HEK293 (cell line): ENCODE data around the gene AIRE.

Experiments
- CTCF ChIA-PET: fragments of 350-600 bp; formaldehyde crosslinking; extraction: SDS; loops from one replicate; lab custom pipeline; 2021; ENCODE audit warnings: antibody characterized with exemption; lab: Yijun Ruan, JAX
- POLR2A ChIA-PET: fragments of 300-600 bp; formaldehyde crosslinking; extraction: SDS; loops from one replicate; lab custom pipeline; 2020; ENCODE audit warnings: antibody characterized with exemption, inconsistent platforms; lab: Yijun Ruan, JAX
- H3K27ac ChIP-seq: fragments of 200-500 bp; sonication (Bioruptor generic); 2 replicates; pipeline ENCODE4 v1.5.1; 2014; ENCODE audit warnings: low read depth, low read length, control low read depth, inconsistent platforms; ENCODE audit errors: extremely low read depth
- H3K36me3 ChIP-seq, 2 experiments: fragments of 200-500 bp in 1 of 2; sonication (Bioruptor generic) in 1 of 2; 1 replicate in 1 of 2; 2 replicates in 1 of 2; pipeline ENCODE4 v1.5.1; 2014 to 2017; ENCODE audit warnings: inconsistent platforms in 2 of 2, low read length in 2 of 2; ENCODE audit not compliant: control insufficient read depth in 2 of 2, insufficient read depth in 1 of 2
- H3K4me1 ChIP-seq: fragments of 200-500 bp; sonication (Bioruptor generic); 2 replicates; pipeline ENCODE4 v1.5.1; 2014; ENCODE audit warnings: mild to moderate bottlenecking, low read length, inconsistent platforms; ENCODE audit not compliant: control insufficient read depth, insufficient read depth
- H3K4me3 ChIP-seq: 2 replicates; pipeline ENCODE4 v1.5.1; 2011; ENCODE audit warnings: low read depth, mild to moderate bottlenecking, control low read depth, low read length, moderate library complexity
- H3K9me3 ChIP-seq: fragments of 200-500 bp; sonication (Bioruptor generic); 2 replicates; pipeline ENCODE4 v1.5.1; 2014; ENCODE audit warnings: low read depth, low read length, inconsistent platforms; ENCODE audit not compliant: control insufficient read depth, insufficient read depth
- GLIS1 ChIP-seq: fragments of 450-650 bp; formaldehyde crosslinking; IDR thresholded peaks from 2 replicates; pipeline ENCODE4 v1.5.1; 2016; ENCODE audit warnings: missing biosample characterization, missing genetic modification characterization
- SCRT2 ChIP-seq: fragments of 450-650 bp; formaldehyde crosslinking; IDR thresholded peaks from 2 replicates; pipeline ENCODE4 v1.5.1; 2016; ENCODE audit warnings: missing biosample characterization, missing genetic modification characterization
- TCF7L2 ChIP-seq: IDR thresholded peaks from 2 replicates; pipeline ENCODE4 v1.6.1; 2011; ENCODE audit warnings: low read depth, mild to moderate bottlenecking, inconsistent platforms, low read length, moderate library complexity, borderline replicate concordance
- TRIM28 ChIP-seq: IDR thresholded peaks from 2 replicates; pipeline ENCODE4 v1.6.1; 2011; ENCODE audit warnings: low read length, control low read depth, borderline replicate concordance
- WT1 ChIP-seq: fragments of 450-650 bp; formaldehyde crosslinking; IDR thresholded peaks from 2 replicates; pipeline ENCODE4 v1.5.1; 2016; ENCODE audit warnings: missing biosample characterization, missing genetic modification characterization
- YY2 ChIP-seq: fragments of 450-650 bp; formaldehyde crosslinking; IDR thresholded peaks from 2 replicates; pipeline ENCODE4 v1.5.1; 2016; ENCODE audit warnings: missing biosample characterization, missing genetic modification characterization
- ZFP69B ChIP-seq: fragments of 450-650 bp; formaldehyde crosslinking; IDR thresholded peaks from 2 replicates; pipeline ENCODE4 v1.5.1; 2016; ENCODE audit warnings: missing biosample characterization, missing genetic modification characterization
- ZNF121 ChIP-seq: fragments of 450-650 bp; formaldehyde crosslinking; IDR thresholded peaks from 2 replicates; pipeline ENCODE4 v1.5.1; 2016; ENCODE audit warnings: missing biosample characterization, missing genetic modification characterization
- ZNF175 ChIP-seq: fragments of 450-650 bp; formaldehyde crosslinking; IDR thresholded peaks from 2 replicates; pipeline ENCODE4 v1.5.1; 2016; ENCODE audit warnings: missing biosample characterization, missing genetic modification characterization
- ZNF202 ChIP-seq: fragments of 450-650 bp; formaldehyde crosslinking; IDR thresholded peaks from 2 replicates; pipeline ENCODE4 v1.5.1; 2016; ENCODE audit warnings: missing biosample characterization, missing genetic modification characterization, borderline replicate concordance
- ZNF211 ChIP-seq: fragments of 450-650 bp; formaldehyde crosslinking; IDR thresholded peaks from 2 replicates; pipeline ENCODE4 v1.5.1; 2016; ENCODE audit warnings: low read depth, missing biosample characterization, missing genetic modification characterization
- ZNF335 ChIP-seq: fragments of 450-650 bp; formaldehyde crosslinking; conservative IDR thresholded peaks from 2 replicates; pipeline ENCODE4 v1.5.1; 2016; ENCODE audit warnings: missing biosample characterization, missing genetic modification characterization
- ZNF341 ChIP-seq: fragments of 450-650 bp; formaldehyde crosslinking; IDR thresholded peaks from 2 replicates; pipeline ENCODE4; 2016; ENCODE audit warnings: low read depth, missing biosample characterization, missing genetic modification characterization
- ZNF391 ChIP-seq: fragments of 450-650 bp; formaldehyde crosslinking; IDR thresholded peaks from 2 replicates; pipeline ENCODE4 v1.5.1; 2016; ENCODE audit warnings: low read depth, missing biosample characterization, missing genetic modification characterization, borderline replicate concordance
- ZNF394 ChIP-seq: fragments of 450-650 bp; formaldehyde crosslinking; IDR thresholded peaks from 2 replicates; pipeline ENCODE4 v1.5.1; 2016; ENCODE audit warnings: missing biosample characterization, missing genetic modification characterization, mild to moderate bottlenecking, moderate library complexity, borderline replicate concordance
- ZNF426 ChIP-seq: fragments of 450-650 bp; formaldehyde crosslinking; IDR thresholded peaks from 2 replicates; pipeline ENCODE4 v1.5.1; 2017; ENCODE audit warnings: missing biosample characterization, missing genetic modification characterization, mild to moderate bottlenecking, inconsistent platforms, moderate library complexity
- ZNF473 ChIP-seq: fragments of 450-650 bp; formaldehyde crosslinking; IDR thresholded peaks from 2 replicates; pipeline ENCODE4 v1.5.1; 2017; ENCODE audit warnings: missing biosample characterization, missing genetic modification characterization
- ZNF510 ChIP-seq: fragments of 450-650 bp; formaldehyde crosslinking; IDR thresholded peaks from 2 replicates; pipeline ENCODE4 v1.5.1; 2018; ENCODE audit warnings: mild to moderate bottlenecking, missing genetic modification characterization, missing biosample characterization; ENCODE audit not compliant: insufficient replicate concordance
- ZNF76 ChIP-seq: fragments of 450-650 bp; formaldehyde crosslinking; IDR thresholded peaks from 2 replicates; pipeline ENCODE4; 2016; ENCODE audit warnings: low read depth, missing biosample characterization, missing genetic modification characterization, borderline replicate concordance
- ZNF785 ChIP-seq: fragments of 450-650 bp; formaldehyde crosslinking; IDR thresholded peaks from 2 replicates; pipeline ENCODE4 v1.5.1; 2016; ENCODE audit warnings: missing biosample characterization, missing genetic modification characterization
- ZNF792 ChIP-seq: fragments of 450-650 bp; formaldehyde crosslinking; IDR thresholded peaks from 2 replicates; pipeline ENCODE4 v1.5.1; 2016; ENCODE audit warnings: missing biosample characterization, missing genetic modification characterization
- TF ChIP-seq, protein P1 (sequence below): fragments of 450-650 bp; formaldehyde crosslinking; IDR thresholded peaks from 2 replicates; pipeline ENCODE4 v1.5.1; 2016; ENCODE audit warnings: missing biosample characterization, missing genetic modification characterization, borderline replicate concordance
- TF ChIP-seq, protein P2 (sequence below): fragments of 450-650 bp; formaldehyde crosslinking; IDR thresholded peaks from 2 replicates; pipeline ENCODE4 v1.5.1; 2017; ENCODE audit warnings: missing biosample characterization, missing genetic modification characterization

AIRE gene

DNA sequence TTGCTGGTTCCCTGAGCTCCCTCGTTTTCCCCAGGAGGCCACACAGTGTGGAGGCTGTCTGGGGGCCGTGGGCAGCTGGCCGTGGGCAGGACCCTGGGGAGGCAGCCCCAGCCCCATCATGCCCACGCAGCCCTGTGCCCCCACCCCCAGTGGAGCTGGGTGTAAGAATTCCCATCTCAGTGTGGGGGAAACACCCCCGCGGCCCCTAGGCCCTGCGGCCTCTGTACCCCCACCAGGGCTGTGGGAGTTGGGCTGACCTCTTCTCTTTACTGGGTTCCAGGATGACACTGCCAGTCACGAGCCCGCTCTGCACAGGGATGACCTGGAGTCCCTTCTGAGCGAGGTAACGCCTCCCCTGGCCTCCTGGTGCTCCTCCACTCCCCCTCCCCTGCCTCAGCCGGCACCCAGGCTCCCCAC, 10.4 kb downstream of the AIRE start (continued):
- TF ChIP-seq, protein P1, sequence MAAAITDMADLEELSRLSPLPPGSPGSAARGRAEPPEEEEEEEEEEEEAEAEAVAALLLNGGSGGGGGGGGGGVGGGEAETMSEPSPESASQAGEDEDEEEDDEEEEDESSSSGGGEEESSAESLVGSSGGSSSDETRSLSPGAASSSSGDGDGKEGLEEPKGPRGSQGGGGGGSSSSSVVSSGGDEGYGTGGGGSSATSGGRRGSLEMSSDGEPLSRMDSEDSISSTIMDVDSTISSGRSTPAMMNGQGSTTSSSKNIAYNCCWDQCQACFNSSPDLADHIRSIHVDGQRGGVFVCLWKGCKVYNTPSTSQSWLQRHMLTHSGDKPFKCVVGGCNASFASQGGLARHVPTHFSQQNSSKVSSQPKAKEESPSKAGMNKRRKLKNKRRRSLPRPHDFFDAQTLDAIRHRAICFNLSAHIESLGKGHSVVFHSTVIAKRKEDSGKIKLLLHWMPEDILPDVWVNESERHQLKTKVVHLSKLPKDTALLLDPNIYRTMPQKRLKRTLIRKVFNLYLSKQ (tag by site-specific recombination), result no peak
- no peak for TF ChIP-seq YY2 (tag by site-specific recombination)
- no peak for TF ChIP-seq ZNF473
- no peak for TF ChIP-seq SCRT2 (tag by site-specific recombination)
- no peak for TF ChIP-seq ZNF426 (tag by site-specific recombination)
- no peak for TF ChIP-seq ZNF391 (tag by site-specific recombination)
- TF ChIP-seq, protein P2, sequence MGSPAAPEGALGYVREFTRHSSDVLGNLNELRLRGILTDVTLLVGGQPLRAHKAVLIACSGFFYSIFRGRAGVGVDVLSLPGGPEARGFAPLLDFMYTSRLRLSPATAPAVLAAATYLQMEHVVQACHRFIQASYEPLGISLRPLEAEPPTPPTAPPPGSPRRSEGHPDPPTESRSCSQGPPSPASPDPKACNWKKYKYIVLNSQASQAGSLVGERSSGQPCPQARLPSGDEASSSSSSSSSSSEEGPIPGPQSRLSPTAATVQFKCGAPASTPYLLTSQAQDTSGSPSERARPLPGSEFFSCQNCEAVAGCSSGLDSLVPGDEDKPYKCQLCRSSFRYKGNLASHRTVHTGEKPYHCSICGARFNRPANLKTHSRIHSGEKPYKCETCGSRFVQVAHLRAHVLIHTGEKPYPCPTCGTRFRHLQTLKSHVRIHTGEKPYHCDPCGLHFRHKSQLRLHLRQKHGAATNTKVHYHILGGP (tag by site-specific recombination), result no peak
- peak; percentile 97 for TF ChIP-seq GLIS1 (tag by site-specific recombination)
- no peak for TF ChIP-seq ZNF341 (tag by site-specific recombination)
- no peak for TF ChIP-seq ZNF211 (tag by site-specific recombination)
- TF ChIP-seq ZNF202 (tag by site-specific recombination), result no peak

DNA sequence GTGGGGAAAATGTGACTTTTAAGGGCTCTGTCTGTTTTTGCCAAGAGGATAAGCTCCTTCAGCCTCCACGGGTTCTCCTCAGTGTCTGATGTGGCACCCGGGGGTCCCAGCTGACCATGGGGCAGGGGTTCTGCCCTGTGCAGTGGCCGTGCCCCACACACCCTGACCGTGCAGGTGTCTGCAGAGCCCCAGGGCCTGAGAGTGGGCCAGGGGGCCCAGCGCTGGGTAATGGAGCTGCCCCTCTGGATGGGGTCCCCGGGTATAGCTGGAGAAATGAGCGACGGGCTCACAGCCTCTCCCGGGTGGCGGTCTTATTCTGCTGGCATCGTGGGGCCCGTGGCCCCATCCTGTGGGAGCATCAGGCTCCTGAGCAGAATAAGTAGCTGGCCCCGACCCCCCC, 11.2 kb downstream of the AIRE start:
- H3K27ac ChIP-seq, result no peak overlapping the region
- H3K4me3 ChIP-seq, result no peak overlapping the region
- no peaks in the 10 kb centered on the region for H3K36me3 ChIP-seq
- H3K4me1 ChIP-seq, result peaks cover 8% of the 10 kb centered on the region; the same call in 1 of the 2 replicates
- TF ChIP-seq ZNF121, result no peak
- no peak for TF ChIP-seq ZNF792 (tag by site-specific recombination)
- no peak for TF ChIP-seq TRIM28
- no peak for TF ChIP-seq SCRT2 (tag by site-specific recombination)
- TF ChIP-seq ZNF785 (tag by site-specific recombination), result no peak
- TF ChIP-seq ZNF76 (tag by site-specific recombination), result no peak
- TF ChIP-seq ZNF510 (tag by site-specific recombination), result no peak
- TF ChIP-seq ZFP69B, result no peak
- no peak for TF ChIP-seq ZNF394
- no peak for TF ChIP-seq ZNF175
- TF ChIP-seq WT1 (tag by site-specific recombination), result no peak
- TF ChIP-seq TCF7L2, result no peak
- TF ChIP-seq ZNF335 (tag by site-specific recombination), result no peak
- CTCF ChIA-PET, result interaction anchor here (0.6 to 2.2 kb wide), 11 partner anchors 9 to 284 kb away, joined by 3 to 14 read pairs (median 6); no protein-coding TSS in a partner anchor
- no peaks in the 10 kb centered on the region for H3K9me3 ChIP-seq
- POLR2A ChIA-PET, result interaction anchor here (0.7 to 1.1 kb wide), 3 partner anchors 41 to 543 kb away, joined by 3 read pairs; no protein-coding TSS in a partner anchor
